NOMO-1 treated with dmso at 0.1 percent for 144 hours (cell line): ENCODE data around the gene CTSO.
"Not testable (repeated sequence)": the region's sequence is repeated elsewhere in the genome, so short reads cannot be mapped to it uniquely, and the experiment has no call there.

Experiments
- DNase-seq: peaks from one replicate; lab custom pipeline; 2025; ENCODE audit not compliant: unreplicated experiment; lab: John Stamatoyannopoulos, UW

Gene CTSO

GRCh38 chr4:155956461-155956860, 2.8 kb upstream of the CTSO start:
- no peak for DNase-seq

GRCh38 chr4:155954939-155955338, 1.3 kb upstream of the CTSO start:
- DNase-seq = no peak

DNA sequence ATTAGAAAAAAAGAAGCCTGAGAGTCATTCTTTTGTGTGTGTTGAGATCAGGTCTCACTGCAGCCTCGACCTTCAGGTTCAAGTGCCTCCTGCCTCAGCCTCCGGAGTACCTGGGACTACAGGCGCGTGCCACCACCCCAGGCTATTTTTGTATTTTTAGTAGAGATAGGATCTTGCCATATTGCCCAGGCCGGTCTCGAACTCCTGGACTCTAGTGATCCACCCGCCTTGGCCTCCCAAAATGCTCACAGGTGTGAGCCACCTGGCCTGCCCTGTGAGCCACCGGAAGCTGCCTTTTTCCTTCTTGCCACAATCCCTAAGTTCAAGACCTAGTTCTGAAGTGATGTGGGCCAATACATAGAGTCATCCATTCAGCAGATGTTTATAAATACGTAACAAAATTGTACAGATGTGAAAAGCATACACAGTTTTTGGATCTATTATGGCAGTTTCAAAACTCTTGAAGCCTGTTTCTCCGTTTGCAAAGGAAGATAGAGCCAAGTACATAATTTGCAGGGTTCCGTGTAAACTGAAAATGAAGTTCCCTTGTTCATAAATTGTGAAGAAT, 536 bp upstream of the CTSO start:
- no peak for DNase-seq

DNA sequence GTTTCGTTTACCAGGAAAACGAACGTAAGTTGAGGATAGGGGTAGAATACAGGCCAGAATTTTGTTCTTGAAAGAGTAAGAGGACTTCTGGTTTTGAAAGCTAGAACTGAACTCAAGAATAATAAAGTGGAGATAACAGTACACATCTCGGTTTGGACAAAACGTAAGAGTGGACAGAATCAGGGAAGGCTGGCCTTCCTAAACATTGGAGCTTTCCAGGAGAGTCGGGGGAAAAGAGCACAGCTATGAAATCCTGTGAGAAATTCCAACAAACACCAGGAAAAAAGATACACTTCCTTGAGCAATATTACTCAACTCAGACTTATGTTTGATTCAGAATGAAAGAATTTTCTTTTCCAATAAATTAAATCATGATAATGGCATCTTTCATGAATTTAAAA, 1.2 kb downstream of the CTSO start:
- DNase-seq = no peak

DNA sequence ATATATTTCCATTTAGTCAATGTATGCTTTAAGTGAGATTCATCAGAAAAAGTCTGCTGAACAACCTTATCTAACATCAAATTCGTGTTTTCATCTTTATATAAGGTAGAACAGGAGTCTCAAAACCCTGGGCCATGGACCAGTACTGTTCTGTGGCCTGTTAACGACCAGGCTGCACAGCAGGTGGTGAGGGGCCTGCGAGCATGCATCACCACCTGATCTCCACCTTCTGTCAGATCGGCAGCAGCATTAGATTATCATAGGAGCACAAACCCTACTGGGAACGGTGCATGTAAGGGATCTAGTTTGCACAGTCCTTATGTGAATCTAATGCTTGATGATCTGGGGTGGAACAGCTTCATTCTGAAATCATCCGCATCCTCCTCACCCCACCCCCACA, 3.2 kb downstream of the CTSO start:
- no peak for DNase-seq

- no peak for DNase-seq
Measured at GRCh38 chr4:155948541-155948940, 5.1 kb downstream of the CTSO start.

GRCh38 chr4:155946486-155946885, 7.2 kb downstream of the CTSO start:
- no peak for DNase-seq

GRCh38 chr4:155944516-155944915, 9.2 kb downstream of the CTSO start:
- DNase-seq = no peak

DNA sequence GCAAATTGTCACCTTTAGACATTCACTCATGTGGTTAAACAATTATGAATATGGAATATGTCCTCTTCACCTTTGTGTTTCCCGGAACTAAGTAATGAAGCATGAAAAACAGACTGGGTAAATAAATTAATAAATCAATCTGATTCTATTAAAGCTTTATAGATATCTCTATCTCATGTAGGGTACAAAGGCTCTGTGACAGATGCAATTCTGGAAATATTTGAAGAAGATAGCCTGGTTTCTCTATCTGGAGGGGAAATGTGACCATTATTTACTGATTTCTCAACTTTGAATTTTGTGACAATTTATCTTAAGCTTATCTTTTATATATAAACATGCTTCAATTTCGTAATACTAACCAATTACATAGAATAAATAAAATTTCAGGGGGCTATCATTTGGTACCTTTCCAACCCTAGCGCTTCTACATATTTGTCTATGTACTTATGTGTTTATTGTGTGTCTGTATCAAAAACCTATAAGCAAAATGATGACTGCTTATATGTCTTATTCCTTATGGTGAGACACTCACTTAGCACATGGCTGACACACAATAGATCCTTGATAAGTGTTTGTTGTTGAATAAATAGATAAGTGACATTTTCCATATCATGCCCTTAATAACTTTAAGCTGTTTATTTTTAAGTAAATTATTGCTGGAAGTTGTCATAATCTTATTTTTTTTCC, 9.9 kb downstream of the CTSO start:
- DNase-seq = no peak

DNA sequence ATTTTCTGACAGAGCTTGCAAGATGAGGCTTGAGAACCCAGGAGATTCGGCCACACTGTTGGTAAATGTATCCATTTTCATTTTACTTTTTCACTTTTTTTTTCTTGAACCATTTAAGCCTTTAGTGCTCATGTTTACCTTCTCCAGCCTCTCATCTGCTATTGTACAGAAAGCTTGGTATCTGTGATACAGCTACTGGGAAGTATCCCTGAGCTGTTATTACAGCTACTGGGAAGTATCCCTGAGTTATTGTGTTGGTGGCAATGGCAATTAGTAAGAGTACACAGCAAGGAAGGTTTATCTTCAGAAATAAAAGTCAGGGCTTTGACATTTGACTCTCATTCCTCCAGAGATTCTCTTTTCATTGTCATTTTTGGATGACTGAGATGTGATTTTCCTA, 11.8 kb downstream of the CTSO start:
- DNase-seq = no peak

DNA sequence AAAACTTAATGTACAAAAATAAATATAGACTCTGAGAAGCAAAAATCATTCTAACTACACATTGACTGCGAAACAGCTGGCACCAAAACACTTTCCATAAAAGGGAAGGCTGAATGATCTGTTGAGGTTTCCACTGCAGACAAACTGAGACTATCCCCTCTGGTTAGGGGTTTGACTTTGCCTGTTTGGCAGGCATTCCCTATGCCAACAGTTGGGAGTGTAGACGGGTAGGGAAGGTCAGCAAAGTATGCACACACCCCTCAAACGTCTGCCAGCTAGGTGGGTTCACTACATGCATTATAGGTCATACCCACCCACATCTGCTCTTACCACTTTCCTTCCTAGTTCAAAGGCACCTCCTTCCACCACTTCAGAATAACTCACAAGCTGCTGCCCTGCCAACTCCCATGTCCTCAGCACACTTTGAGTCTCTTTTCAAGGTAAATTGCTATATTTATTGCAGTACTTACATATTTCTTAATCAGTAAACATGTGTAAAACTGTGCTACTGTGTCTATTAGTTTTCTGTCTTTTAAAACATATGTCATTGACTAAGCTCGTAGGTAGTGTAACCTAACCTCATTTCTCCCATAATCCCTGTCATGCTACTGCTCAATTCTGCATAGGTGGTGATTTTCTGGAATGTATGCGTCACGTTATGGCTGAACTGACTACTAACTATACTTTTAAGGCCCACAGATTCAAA, 12.4 kb downstream of the CTSO start:
- DNase-seq = no peak

GRCh38 chr4:155935389-155935986, 18.2 kb downstream of the CTSO start:
- DNase-seq = no peak

GRCh38 chr4:155934634-155935033, 19.0 kb downstream of the CTSO start:
- DNase-seq = not testable (repeated sequence)

DNA sequence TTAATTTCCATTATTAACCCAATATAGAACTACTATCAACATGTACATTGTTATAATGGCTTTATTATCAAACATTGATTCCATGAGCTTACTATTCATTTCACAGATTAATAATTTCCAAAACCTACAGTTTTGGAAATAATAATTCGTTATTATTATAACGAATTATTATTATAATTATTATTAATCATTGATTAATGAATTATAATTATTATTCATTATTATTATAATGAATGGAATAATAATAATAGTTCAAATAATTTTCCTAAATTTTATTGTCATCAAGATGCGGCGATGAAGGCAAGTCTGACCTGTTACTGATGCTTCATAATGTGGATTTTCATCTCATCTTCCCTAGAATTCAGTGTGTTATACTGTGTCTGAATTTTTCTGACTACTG, 22.0 kb downstream of the CTSO start:
- no peak for DNase-seq

DNA sequence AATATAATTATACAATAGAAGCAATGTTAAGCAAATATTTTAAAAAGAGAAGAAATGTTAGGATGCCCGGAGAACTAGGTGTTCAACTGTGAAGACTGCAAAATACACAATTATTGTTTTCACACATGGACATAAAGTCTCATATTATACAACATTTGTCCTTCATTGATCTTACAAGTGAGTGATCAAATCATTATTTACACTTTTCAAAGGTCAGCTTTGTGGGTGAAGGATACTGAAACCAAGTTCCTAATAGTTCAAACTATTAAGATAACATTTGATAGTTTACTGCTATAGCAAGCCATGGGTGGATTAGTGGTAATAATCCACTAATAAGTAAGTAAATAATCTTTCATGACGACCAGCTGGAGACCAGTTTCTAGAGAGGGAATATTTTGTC, 23.3 kb downstream of the CTSO start:
- no peak for DNase-seq

DNA sequence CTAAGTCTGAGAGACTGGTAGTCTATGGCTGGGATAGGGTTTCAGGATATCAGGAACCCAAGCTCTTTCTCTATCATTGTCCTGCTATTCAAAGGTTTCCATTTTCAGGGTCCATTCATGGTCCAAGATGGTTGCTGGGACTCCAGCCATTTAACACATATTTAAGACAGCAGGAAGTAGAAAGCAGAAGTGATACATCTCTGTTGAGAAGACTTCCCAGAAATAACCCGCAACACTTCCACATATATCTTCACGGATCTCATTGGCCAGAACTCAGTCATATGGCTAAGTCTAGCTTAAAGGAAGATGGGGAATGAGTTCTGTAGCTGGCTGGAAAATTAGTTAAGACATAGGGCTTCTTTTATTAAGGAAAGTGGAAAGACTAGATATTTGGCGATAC, 23.8 kb downstream of the CTSO start:
- DNase-seq = no peak

DNA sequence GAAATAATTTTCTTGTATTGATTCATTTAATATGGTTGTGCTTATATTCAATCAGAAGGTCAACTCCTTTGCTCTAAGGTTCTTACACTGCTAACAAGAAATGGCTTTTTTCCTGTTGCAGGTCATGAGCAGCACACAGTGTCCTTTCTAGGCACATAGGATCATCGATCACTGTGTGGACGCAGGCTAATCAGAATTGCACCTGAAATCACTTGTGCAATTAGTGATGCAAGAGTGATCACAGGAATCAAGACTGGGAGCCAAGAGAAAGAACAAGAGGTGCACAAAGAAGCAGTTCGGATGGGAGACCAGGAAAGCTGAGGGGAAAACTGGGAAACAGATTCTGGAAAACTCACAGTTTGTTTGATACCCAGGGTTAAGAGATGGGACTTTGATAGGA, 29.0 kb downstream of the CTSO start:
- no peak for DNase-seq

GRCh38 chr4:155921597-155921996, 32.1 kb downstream of the CTSO start:
- no peak for DNase-seq

DNA sequence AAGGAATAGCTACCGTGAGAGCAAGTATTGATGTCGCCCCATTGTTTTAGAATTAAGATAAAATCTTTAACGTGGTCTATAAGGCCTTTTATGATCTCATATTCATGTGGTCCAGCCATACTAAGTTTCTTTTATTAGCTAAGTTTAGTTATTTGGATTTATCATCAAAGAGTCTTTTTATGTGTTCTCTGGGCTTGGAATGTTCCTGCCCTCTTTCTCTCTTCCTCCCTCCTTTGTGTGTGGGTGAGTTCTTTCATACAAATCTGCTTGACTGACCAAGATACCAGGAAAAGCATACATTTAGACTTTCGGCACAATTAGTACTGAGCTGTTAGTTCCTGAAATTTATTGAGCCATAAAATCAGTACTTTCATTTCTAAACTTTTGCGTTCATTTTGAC, 38.9 kb downstream of the CTSO start:
- no peak for DNase-seq

DNA sequence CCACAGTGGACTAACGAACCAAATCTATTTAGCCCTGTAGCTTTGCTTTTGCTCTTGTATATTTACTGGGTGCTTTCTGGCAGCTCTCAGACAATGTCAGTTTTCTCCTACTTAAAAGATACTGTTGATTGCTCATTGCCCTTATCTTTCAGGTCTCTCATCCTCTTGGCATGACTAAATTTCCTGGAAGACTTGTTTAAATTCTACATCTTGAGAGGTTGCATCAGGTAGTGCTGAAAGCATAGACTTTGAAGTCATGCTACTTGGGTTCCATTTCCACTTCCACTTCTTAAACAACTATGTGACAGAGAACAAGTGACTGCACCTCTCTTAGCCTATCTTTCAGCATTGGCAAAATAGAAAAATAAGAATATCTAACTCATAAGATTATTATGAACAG, 41.8 kb downstream of the CTSO start:
- DNase-seq = no peak

- no peak for DNase-seq
Measured at GRCh38 chr4:155909615-155910226, 43.9 kb downstream of the CTSO start.
